Measurements from ENCODE around the gene PKHD1. TPM values are rescaled to one million over a fixed set of nuclear protein-coding genes. Genes with fewer than 3 reads are reported as not detected.

Gene PKHD1
- total and polyA plus RNA-seq, 2 donors (not counting 1 experiment from before 2014, with no cell fraction given), result not detected

GRCh38 chr6:51648236-51648635, 439.2 kb downstream of the PKHD1 start:
- Histone ChIP-seq H3K79me2 (ENCODE audit: control insufficient read depth, insufficient read depth, low read length) (no peaks in the 10 kb centered on the region), H3K4me3 (ENCODE audit: control extremely low read depth in 1 of 5, extremely low read depth in 1 of 5, insufficient read depth in 1 of 5, low read depth in 2 of 5, low read length in 4 of 5) (no peak overlapping the region), H4K20me1 (ENCODE audit: control insufficient read depth, insufficient read depth, low read length, poor library complexity, severe bottlenecking) (no peaks in the 10 kb centered on the region), H3K27me3 (replicated peaks in 1 of 4; ENCODE audit: control extremely low read depth in 1 of 4, control insufficient read depth in 3 of 4, insufficient read depth in 4 of 4, low read length in 3 of 4) (no peaks in the 10 kb centered on the region), H3K9me3 (ENCODE audit: control extremely low read depth in 1 of 3, control insufficient read depth in 2 of 3, insufficient read depth in 1 of 3, low read length in 2 of 3) (no peaks in the 10 kb centered on the region), H3K4me1 (ENCODE audit: control insufficient read depth in 2 of 2, insufficient read depth in 2 of 2, low read length in 2 of 2) (no peaks in the 10 kb centered on the region), H2AFZ (ENCODE audit: insufficient read depth, low read depth, low read length, poor library complexity, severe bottlenecking) (no peak overlapping the region), H3K27ac (ENCODE audit: low read length in 2 of 2) (no peak overlapping the region), H3K9ac (ENCODE audit: low read length) (no peak overlapping the region), H3K36me3 (replicated peaks in 1 of 2; ENCODE audit: control extremely low read depth in 1 of 2, control insufficient read depth in 1 of 2, extremely low read depth in 1 of 2, insufficient read depth in 2 of 2, low read length in 1 of 2) (no peaks in the 10 kb centered on the region), H3K4me2 (replicated peaks; ENCODE audit: low read depth, low read length, poor library complexity, severe bottlenecking) (no peak overlapping the region)
- no peak for DNase-seq
- Mint-ChIP-seq H3K27me3 (no peaks in the 10 kb centered on the region), H3K4me3 (no peak overlapping the region), H3K27ac (no peak overlapping the region), H3K9me3 (ENCODE audit: insufficient read depth) (no peaks in the 10 kb centered on the region), H3K4me1 (no peaks in the 10 kb centered on the region)
- ChIA-PET POLR2A (no interaction called here), CTCF (no interaction called here)
- ATAC-seq (ENCODE audit: low read depth), result no peak
- intact Hi-C loops (cut with micrococcal nuclease), result no loop called here
- TF ChIP-seq EZH2 (IDR thresholded peaks at IDR 0.05; ENCODE audit: borderline replicate concordance, insufficient read depth, low read depth, low read length, poor library complexity, severe bottlenecking), result no peak

GRCh38 chr6:51644426-51644825, 443.0 kb downstream of the PKHD1 start:
- Mint-ChIP-seq H3K9me3 (ENCODE audit: insufficient read depth) (no peaks in the 10 kb centered on the region), H3K27ac (no peak overlapping the region), H3K27me3 (no peaks in the 10 kb centered on the region), H3K4me3 (no peak overlapping the region), H3K4me1 (no peaks in the 10 kb centered on the region)
- H3K79me2 ChIP-seq (ENCODE audit: control insufficient read depth, insufficient read depth, low read length), result no peaks in the 10 kb centered on the region
- ATAC-seq (ENCODE audit: low read depth) (no peak), DNase-seq (no peak)
- POLR2A ChIA-PET, result no interaction called here
- 94% methylated on average over 2 of the region's 2 CpGs for WGBS (ENCODE audit: insufficient coverage)
- no peaks in the 10 kb centered on the region for H3K36me3 ChIP-seq (replicated peaks in 1 of 2; ENCODE audit: control extremely low read depth in 1 of 2, control insufficient read depth in 1 of 2, extremely low read depth in 1 of 2, insufficient read depth in 2 of 2, low read length in 1 of 2)
- no peak overlapping the region for H3K4me3 ChIP-seq (ENCODE audit: control extremely low read depth in 1 of 5, extremely low read depth in 1 of 5, insufficient read depth in 1 of 5, low read depth in 2 of 5, low read length in 4 of 5)
- no peak for TF ChIP-seq EZH2 (IDR thresholded peaks at IDR 0.05; ENCODE audit: borderline replicate concordance, insufficient read depth, low read depth, low read length, poor library complexity, severe bottlenecking)
- H3K27ac ChIP-seq (ENCODE audit: low read length in 2 of 2), result no peak overlapping the region
- H3K9ac ChIP-seq (ENCODE audit: low read length), result no peak overlapping the region
- no peak overlapping the region for H2AFZ ChIP-seq (ENCODE audit: insufficient read depth, low read depth, low read length, poor library complexity, severe bottlenecking)
- CTCF ChIA-PET, result no interaction called here
- no peaks in the 10 kb centered on the region for H3K27me3 ChIP-seq (replicated peaks in 1 of 4; ENCODE audit: control extremely low read depth in 1 of 4, control insufficient read depth in 3 of 4, insufficient read depth in 4 of 4, low read length in 3 of 4)
- no peaks in the 10 kb centered on the region for H4K20me1 ChIP-seq (ENCODE audit: control insufficient read depth, insufficient read depth, low read length, poor library complexity, severe bottlenecking)
- no peaks in the 10 kb centered on the region for H3K4me1 ChIP-seq (ENCODE audit: control insufficient read depth in 2 of 2, insufficient read depth in 2 of 2, low read length in 2 of 2)
- intact Hi-C loops (cut with micrococcal nuclease), result no loop called here
- no peak overlapping the region for H3K4me2 ChIP-seq (replicated peaks; ENCODE audit: low read depth, low read length, poor library complexity, severe bottlenecking)
- no peaks in the 10 kb centered on the region for H3K9me3 ChIP-seq (ENCODE audit: control extremely low read depth in 1 of 3, control insufficient read depth in 2 of 3, insufficient read depth in 1 of 3, low read length in 2 of 3)

Measured in B cell (primary cell).